GM13977 (cell line): ENCODE results near the gene CAMKMT.

ENCODE experiments used
- DNase-seq: peaks from one replicate; pipeline ENCODE4 v3.0.0; 2012; ENCODE audit warnings: low spot score
- CTCF ChIP-seq: IDR thresholded peaks from 2 replicates; pipeline ENCODE4 v1.5.1; 2012; ENCODE audit warnings: mild to moderate bottlenecking, control low read depth; ENCODE audit not compliant: insufficient read depth; ENCODE audit errors: extremely low read depth, missing control alignments
- in situ Hi-C: fragments of 300-500 bp; cut with MboI; formaldehyde crosslinking; loops from one replicate; pipeline ENCODE4 v1.12.0; 2022; ENCODE audit warnings: low sequenced_read_pairs, low pct_unique_long_range_greater_than_20kb, mixed read lengths, inconsistent platforms; ENCODE audit not compliant: unreplicated experiment

Gene CAMKMT

GRCh38 chr2:44351676-44352075, 10.1 kb upstream of the CAMKMT start:
- no peak for TF ChIP-seq CTCF
- no peak for DNase-seq
- in situ Hi-C loops = no loop called here

- no peak for TF ChIP-seq CTCF
- no peak for DNase-seq
- in situ Hi-C loops = no loop called here
Measured at GRCh38 chr2:44352510-44352909, 9.2 kb upstream of the CAMKMT start.

- TF ChIP-seq CTCF = no peak
- in situ Hi-C loops = no loop called here
- no peak for DNase-seq
Measured at GRCh38 chr2:44354761-44355160, 7.0 kb upstream of the CAMKMT start.

GRCh38 chr2:44358503-44358902, 3.2 kb upstream of the CAMKMT start:
- TF ChIP-seq CTCF = no peak
- in situ Hi-C loops = no loop called here
- DNase-seq = peak; percentile 33

- TF ChIP-seq CTCF = no peak
- in situ Hi-C loops = no loop called here
- no peak for DNase-seq
Measured at GRCh38 chr2:44360749-44361329, 908 bp upstream of the CAMKMT start.

GRCh38 chr2:44362207-44363015, 664 bp downstream of the CAMKMT start:
- in situ Hi-C loops = no loop called here
- TF ChIP-seq CTCF = no peak
- peak; percentile 24 for DNase-seq
